SK-N-MC (cell line): ENCODE results near the gene BTBD10.

Experiments used
- EZH2 ChIP-seq: fragments of 200-600 bp; sonication (generic); IDR thresholded peaks from one replicate; pipeline ENCODE4 v1.6.1; 2017; ENCODE audit warnings: antibody characterized with exemption
- POLR2AphosphoS5 ChIP-seq: IDR thresholded peaks from 2 replicates; pipeline ENCODE4 v1.6.1; 2012; ENCODE audit warnings: mild to moderate bottlenecking, low read depth, low read length, borderline replicate concordance

DNA sequence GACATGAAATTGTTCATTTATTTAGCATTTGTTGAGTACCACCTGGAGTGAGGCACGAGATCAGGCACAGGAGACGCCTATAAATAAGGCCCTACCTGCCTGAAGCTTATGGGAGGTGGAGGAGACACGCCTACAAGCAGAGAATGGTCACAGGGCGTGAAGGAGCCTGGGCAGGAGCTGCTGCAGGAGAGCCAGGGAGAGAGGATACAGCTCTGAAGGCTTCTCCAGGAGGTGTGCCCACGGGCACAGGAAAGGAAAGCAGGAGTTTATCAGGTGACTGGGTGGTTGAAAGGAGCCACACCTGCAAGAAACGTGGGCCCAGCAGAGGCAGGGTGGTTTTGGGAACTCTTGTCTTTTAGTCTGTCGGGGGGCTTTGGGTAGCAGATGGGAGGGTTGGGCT, 115.1 kb downstream of the BTBD10 start:
- TF ChIP-seq POLR2AphosphoS5 (no peak), EZH2 (no peak)
